Spleen (tissue), 11 donors: Measurements from ENCODE around the gene WIPF2. TPM values are rescaled to one million over a fixed set of nuclear protein-coding genes. Genes with fewer than 3 reads are reported as not detected.

Experiments
- DNase-seq: peaks from one replicate; pipeline ENCODE4 v3.0.0-alpha.2; 2020
- H3K27ac ChIP-seq, 8 donors: fragments of 200-600 bp; sonication (generic) in 7 of 8; 1 replicate in 4 of 8; 2 replicates in 4 of 8; pipeline versions ENCODE4 v1.5.0 to v1.8.0; 2016 to 2021; ENCODE audit warnings: inconsistent platforms in 4 of 8, mild to moderate bottlenecking in 4 of 8, moderate library complexity in 1 of 8
- H3K27me3 ChIP-seq, 7 donors: fragments of 200-600 bp; sonication (generic) in 6 of 7; replicated peaks in 1 of 7; 1 replicate in 4 of 7; 2 replicates in 3 of 7; pipeline versions ENCODE4 v1.5.0 to v1.8.0; 2016 to 2021; ENCODE audit warnings: inconsistent platforms in 3 of 7, mild to moderate bottlenecking in 1 of 7
- H3K36me3 ChIP-seq, 6 donors: fragments of 200-600 bp; sonication (generic) in 5 of 6; 1 replicate in 4 of 6; 2 replicates in 2 of 6; pipeline versions ENCODE4 v1.5.0 to v1.8.0; 2016 to 2021; ENCODE audit warnings: inconsistent platforms in 2 of 6
- H3K4me1 ChIP-seq, 6 donors: fragments of 200-600 bp; sonication (generic) in 5 of 6; 1 replicate in 3 of 6; 2 replicates in 3 of 6; pipeline versions ENCODE4 v1.5.0 to v1.8.0; 2016 to 2021; ENCODE audit warnings: inconsistent platforms in 3 of 6
- H3K4me3 ChIP-seq, 8 donors: fragments of 200-600 bp; sonication (generic) in 7 of 8; 1 replicate in 4 of 8; 2 replicates in 4 of 8; pipeline versions ENCODE4 v1.5.0 to v1.8.0; 2016 to 2021; ENCODE audit warnings: inconsistent platforms in 4 of 8, mild to moderate bottlenecking in 4 of 8, moderate library complexity in 2 of 8
- H3K9me3 ChIP-seq, 8 donors: fragments of 200-600 bp; sonication (generic) in 7 of 8; 1 replicate in 4 of 8; 2 replicates in 4 of 8; pipeline versions ENCODE4 v1.5.0 to v1.8.0; 2016 to 2021; ENCODE audit warnings: inconsistent platforms in 4 of 8
- POLR2A ChIP-seq, 3 donors: fragments of 450-650 bp; IDR thresholded peaks; one replicate each; pipeline ENCODE4 v1.5.1; 2017; ENCODE audit warnings: antibody characterized with exemption in 3 of 3, mild to moderate bottlenecking in 1 of 3
- POLR2AphosphoS5 ChIP-seq, 3 donors: sonication (generic); formaldehyde crosslinking; IDR thresholded peaks; one replicate each; pipeline ENCODE4 v1.5.1; 2017; ENCODE audit warnings: antibody characterized with exemption in 3 of 3
- WGBS, 5 donors: extraction: QIAGEN DNeasy Blood & Tissue Kit in 3 of 5; methylation state at CpG; one replicate each; pipeline versions ENCODE4 v1.1.5 to v1.1.7; 2013 to 2018; 5-methylcytosine and 5-hydroxymethylcytosine counted together
- intact Hi-C: fragments of 100-400 bp; cut with DNase I; formaldehyde crosslinking; loops from one replicate; pipeline ENCODE4 v1.15.0; 2023; ENCODE audit warnings: low total_unique reads
- polyA plus RNA-seq, 3 donors: library from polyadenylated mRNA; stranded (reverse); fragments of 200-250 nt; gene quantifications; one replicate each; pipeline ENCODE4 v1.2.1, GENCODE V29; 2013
- total RNA-seq, 7 donors: library from RNA; depleted of rRNA in 3 of 7; stranded (reverse); fragments of >200 nt in 3 of 7; fragmentation: NEBNext Ultra II Directional in 4 of 7; extraction: Animal tissue kit (Norgen Biotek cat#: 25700) in 4 of 7; gene quantifications; one replicate each; pipeline versions ENCODE4 v1.1.0 to v1.2.1, GENCODE V29; 2016 to 2021
- TF ChIP-seq, protein P1 (sequence below), 11 experiments: fragments of 200-600 bp in 7 of 11; fragments of 450-650 bp in 4 of 11; sonication (generic) in 4 of 11; IDR thresholded peaks in 8 of 11; conservative IDR thresholded peaks in 3 of 11; 1 replicate in 7 of 11; 2 replicates in 4 of 11; pipeline versions ENCODE4 v1.4.0 to v1.8.0; 2016 to 2021; ENCODE audit warnings: antibody characterized with exemption in 11 of 11, inconsistent platforms in 4 of 11, mild to moderate bottlenecking in 1 of 11
- donor health status: healthy with polysubstance abuse.
- donor health status: DM: no; HTN: no; CAD: no; lungs with moderate emphysema.
- donor health status: DM: no; HTN: no; CAD: no.
- donor health status: Bipolar disorder and iron deficiency.
- donor health status: healthy.
- donor health status: DM: no; HTN: no; CAD: no.
- donor health status: DM: yes; HTN: yes; CAD: no.

Gene WIPF2
- total and polyA plus RNA-seq, 10 donors, result 3.7 to 43.2 (median 20.1) TPM

DNA sequence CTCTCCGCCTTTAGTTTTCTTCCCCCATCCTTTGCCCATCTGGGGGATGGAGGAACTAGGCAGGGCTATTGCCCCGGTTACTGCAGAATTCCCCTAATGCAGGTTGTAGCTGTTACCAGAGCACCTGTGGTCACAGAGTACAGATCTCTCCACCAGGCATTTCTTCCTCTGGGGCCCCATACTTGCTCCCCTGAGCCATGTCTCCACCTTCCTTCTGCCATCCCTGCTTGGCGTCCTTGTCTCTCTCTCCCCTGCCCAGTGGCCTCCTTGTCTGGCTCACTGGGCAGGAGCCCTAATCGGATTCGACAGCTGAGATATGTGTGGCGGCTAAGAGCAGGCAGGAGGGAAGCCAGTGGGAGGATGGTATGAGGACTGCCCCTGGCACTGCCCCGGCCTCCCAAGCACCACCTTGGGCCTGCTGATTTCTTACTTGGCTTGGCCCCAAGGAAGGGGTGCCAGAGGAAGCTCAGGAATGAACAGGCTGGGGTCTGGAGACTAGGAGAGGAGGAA, 91.8 kb downstream of the WIPF2 start:
- whole genome bisulfite sequencing, 5 donors, result 52 to 71% (median 61%) methylated on average over 7 of the region's 7 CpGs
- TF ChIP-seq POLR2AphosphoS5 (IDR thresholded peaks at IDR 0.05) (no peak), POLR2A (IDR thresholded peaks at IDR 0.05) (no peak)
- TF ChIP-seq, protein P1, sequence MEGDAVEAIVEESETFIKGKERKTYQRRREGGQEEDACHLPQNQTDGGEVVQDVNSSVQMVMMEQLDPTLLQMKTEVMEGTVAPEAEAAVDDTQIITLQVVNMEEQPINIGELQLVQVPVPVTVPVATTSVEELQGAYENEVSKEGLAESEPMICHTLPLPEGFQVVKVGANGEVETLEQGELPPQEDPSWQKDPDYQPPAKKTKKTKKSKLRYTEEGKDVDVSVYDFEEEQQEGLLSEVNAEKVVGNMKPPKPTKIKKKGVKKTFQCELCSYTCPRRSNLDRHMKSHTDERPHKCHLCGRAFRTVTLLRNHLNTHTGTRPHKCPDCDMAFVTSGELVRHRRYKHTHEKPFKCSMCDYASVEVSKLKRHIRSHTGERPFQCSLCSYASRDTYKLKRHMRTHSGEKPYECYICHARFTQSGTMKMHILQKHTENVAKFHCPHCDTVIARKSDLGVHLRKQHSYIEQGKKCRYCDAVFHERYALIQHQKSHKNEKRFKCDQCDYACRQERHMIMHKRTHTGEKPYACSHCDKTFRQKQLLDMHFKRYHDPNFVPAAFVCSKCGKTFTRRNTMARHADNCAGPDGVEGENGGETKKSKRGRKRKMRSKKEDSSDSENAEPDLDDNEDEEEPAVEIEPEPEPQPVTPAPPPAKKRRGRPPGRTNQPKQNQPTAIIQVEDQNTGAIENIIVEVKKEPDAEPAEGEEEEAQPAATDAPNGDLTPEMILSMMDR (IDR thresholded peaks at IDR 0.05 in 8 of 11, conservative IDR thresholded peaks at IDR 0.05 in 3 of 11), result no peak
- Histone ChIP-seq H3K4me1 (peaks cover 65 to 100% (median 99%) of the 10 kb centered on the region in 6 donors), H3K27ac (peak overlapping the region in 7 of 8 donors; percentile 23 to 89 (median 82)), H3K9me3 (no peaks in the 10 kb centered on the region), H3K27me3 (no peaks in the 10 kb centered on the region), H3K4me3 (no peak overlapping the region), H3K36me3 (no peaks in the 10 kb centered on the region)
- DNase-seq, result no peak
- intact Hi-C loops, result no loop called here

GRCh38 chr17:40311575-40311974, 92.5 kb downstream of the WIPF2 start:
- Histone ChIP-seq H3K27ac (peak overlapping the region in 6 of 8 donors; percentile 23 to 89 (median 84)), H3K36me3 (no peaks in the 10 kb centered on the region), H3K27me3 (no peaks in the 10 kb centered on the region), H3K9me3 (no peaks in the 10 kb centered on the region), H3K4me1 (peaks cover 67 to 100% (median 99%) of the 10 kb centered on the region in 6 donors), H3K4me3 (no peak overlapping the region)
- 6 to 29% (median 19%) methylated on average over 2 of the region's 2 CpGs for WGBS, 5 donors
- intact Hi-C loops, result no loop called here
- TF ChIP-seq POLR2A (IDR thresholded peaks at IDR 0.05), result no peak
- TF ChIP-seq POLR2AphosphoS5 (IDR thresholded peaks at IDR 0.05), result no peak
- TF ChIP-seq, protein P1 (IDR thresholded peaks at IDR 0.05 in 8 of 11, conservative IDR thresholded peaks at IDR 0.05 in 3 of 11), result no peak
- DNase-seq, result peak; percentile 79

DNA sequence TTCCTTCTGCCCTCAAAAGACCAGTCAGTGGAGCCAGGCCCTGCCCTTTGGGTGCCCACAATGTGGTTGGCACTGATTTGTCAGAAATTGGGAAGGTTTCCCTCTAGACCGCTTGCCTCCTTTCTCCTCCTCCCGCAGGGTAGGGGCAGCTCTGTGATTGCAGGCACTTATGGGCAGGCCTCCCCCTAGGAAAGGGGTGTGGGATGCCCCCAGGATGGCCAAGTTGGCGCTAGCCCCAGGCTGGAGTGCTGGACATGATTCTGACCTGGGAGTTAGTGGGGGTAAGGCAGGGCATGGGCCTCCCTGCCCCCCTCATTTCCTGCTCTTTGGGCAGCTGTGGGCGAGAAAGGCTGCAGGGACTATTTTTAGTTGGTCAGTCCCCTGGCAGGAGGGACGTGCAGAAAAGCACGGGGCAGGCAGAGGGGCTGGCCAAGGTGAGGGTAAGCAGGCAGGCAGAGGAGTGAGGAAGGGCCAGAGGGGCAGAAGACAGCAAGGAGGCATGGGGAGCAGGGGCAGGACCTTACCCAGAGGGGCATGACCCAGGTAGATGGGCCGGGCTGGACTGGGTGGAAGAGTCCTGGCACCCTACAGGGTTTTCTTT, 93.1 kb downstream of the WIPF2 start:
- 36 to 41% (median 39%) methylated on average over 6 to 7 of the region's 7 CpGs for WGBS, 5 donors
- DNase-seq, result no peak
- TF ChIP-seq POLR2AphosphoS5 (IDR thresholded peaks at IDR 0.05) (no peak), POLR2A (IDR thresholded peaks at IDR 0.05) (no peak)
- TF ChIP-seq, protein P1 (IDR thresholded peaks at IDR 0.05 in 8 of 11, conservative IDR thresholded peaks at IDR 0.05 in 3 of 11), result no peak
- intact Hi-C loops, result no loop called here
- no peaks in the 10 kb centered on the region for H3K36me3 ChIP-seq
- no peaks in the 10 kb centered on the region for H3K27me3 ChIP-seq
- no peak overlapping the region for H3K4me3 ChIP-seq
- peaks cover 66 to 100% (median 99%) of the 10 kb centered on the region in 6 donors for H3K4me1 ChIP-seq
- H3K9me3 ChIP-seq, result no peaks in the 10 kb centered on the region
- H3K27ac ChIP-seq, result peak overlapping the region in 6 of 8 donors; percentile 33 to 89 (median 84)

DNA sequence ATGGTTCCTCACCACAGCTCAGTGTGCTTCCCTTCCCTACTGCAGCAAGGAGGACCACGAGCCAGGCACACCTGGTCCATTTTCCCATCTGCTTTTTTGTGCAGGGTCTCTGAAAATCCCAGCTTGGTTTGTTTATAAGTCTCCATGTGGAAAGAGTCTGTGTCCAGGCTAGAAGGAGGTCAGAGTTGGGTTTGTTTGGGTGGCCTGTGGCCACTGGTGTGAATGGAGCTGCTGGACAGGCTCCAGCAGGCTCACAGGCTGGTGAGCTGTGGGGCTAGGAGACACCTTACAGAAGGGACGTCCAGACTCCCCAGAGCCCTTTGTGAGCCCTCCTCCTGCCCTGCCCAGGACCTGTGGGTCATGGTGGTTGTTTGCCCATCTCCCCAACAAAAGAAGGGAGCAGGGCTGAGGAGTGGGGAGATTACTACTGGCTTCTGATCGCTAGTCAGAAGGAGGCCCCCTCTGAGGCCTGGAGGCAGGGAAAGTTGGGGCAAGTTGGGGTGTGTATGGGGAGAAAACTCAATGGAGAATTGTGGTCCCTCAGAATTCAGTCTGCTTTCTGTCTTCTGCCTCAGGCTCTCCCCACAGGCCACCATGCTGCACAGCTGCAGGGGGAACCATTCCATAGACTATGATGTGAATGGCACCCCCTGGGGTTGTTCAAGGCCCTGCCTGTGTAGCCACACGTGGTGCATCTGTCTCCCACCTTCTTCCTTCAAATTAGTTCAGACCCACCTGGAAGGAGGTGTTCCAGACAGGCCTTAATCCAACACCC, 94.0 kb downstream of the WIPF2 start:
- DNase-seq, result no peak
- Histone ChIP-seq H3K9me3 (no peaks in the 10 kb centered on the region), H3K27ac (peak overlapping the region in 5 of 8 donors; percentile 33 to 89 (median 85)), H3K27me3 (no peaks in the 10 kb centered on the region), H3K4me1 (peaks cover 67 to 100% (median 97%) of the 10 kb centered on the region in 6 donors), H3K36me3 (no peaks in the 10 kb centered on the region), H3K4me3 (no peak overlapping the region)
- TF ChIP-seq POLR2AphosphoS5 (IDR thresholded peaks at IDR 0.05), result no peak
- no peak for TF ChIP-seq POLR2A (IDR thresholded peaks at IDR 0.05)
- TF ChIP-seq, protein P1 (IDR thresholded peaks at IDR 0.05 in 8 of 11, conservative IDR thresholded peaks at IDR 0.05 in 3 of 11), result no peak
- 72 to 85% (median 77%) methylated on average over 4 of the region's 4 CpGs for WGBS, 5 donors
- intact Hi-C loops, result no loop called here
